ENCODE data around the gene ERICH4. TPM values are rescaled to one million over a fixed set of nuclear protein-coding genes. Genes with fewer than 3 reads are reported as not detected.
A peak's percentile ranks its signal among the peaks of the same experiment; 100 is the strongest.

The ERICH4 gene
- polyA plus RNA-seq, 1 of the 3 experiments (the other 2 are of a cell fraction) = not detected

DNA sequence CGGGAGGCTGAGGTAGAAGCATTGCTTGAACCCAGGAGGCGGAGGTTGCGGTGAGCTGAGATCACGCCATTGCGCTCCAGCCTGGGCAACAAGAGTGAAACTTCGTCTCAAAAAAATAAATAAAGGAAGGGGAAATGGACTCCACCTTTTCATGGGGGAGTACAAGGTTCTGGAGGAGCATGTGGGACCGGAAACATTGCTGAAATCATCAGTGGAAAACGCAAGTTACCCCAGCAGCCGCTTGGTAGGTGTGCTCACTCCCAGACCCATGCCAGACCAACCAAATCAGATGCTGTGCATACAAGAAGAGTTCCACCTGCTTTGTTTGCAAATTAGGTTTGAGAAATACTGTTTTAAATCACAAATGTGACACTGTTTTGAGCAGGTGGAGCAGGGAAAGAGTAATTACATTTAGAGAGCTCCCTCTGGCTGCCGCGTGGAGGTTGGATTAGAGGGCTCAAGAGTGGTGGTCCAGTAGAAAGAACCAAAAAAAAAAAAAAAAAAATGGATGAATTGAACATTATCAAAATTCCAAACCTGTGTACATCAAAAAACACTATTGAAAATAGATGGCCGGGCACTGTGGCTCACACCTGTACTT is 4.9 kb downstream of the ERICH4 start (continued):
- TF ChIP-seq, protein P1, sequence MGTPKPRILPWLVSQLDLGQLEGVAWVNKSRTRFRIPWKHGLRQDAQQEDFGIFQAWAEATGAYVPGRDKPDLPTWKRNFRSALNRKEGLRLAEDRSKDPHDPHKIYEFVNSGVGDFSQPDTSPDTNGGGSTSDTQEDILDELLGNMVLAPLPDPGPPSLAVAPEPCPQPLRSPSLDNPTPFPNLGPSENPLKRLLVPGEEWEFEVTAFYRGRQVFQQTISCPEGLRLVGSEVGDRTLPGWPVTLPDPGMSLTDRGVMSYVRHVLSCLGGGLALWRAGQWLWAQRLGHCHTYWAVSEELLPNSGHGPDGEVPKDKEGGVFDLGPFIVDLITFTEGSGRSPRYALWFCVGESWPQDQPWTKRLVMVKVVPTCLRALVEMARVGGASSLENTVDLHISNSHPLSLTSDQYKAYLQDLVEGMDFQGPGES (IDR thresholded peaks at IDR 0.05; ENCODE audit: low read depth, low read length) = no peak
- TF ChIP-seq MXI1 (IDR thresholded peaks at IDR 0.05; ENCODE audit: low read depth, low read length) = no peak
- TF ChIP-seq NFIC (IDR thresholded peaks at IDR 0.05; ENCODE audit: borderline replicate concordance) = no peak
- TF ChIP-seq EZH2phosphoT487 (IDR thresholded peaks at IDR 0.05; ENCODE audit: borderline replicate concordance, low read depth) = no peak
- TF ChIP-seq, protein P2, sequence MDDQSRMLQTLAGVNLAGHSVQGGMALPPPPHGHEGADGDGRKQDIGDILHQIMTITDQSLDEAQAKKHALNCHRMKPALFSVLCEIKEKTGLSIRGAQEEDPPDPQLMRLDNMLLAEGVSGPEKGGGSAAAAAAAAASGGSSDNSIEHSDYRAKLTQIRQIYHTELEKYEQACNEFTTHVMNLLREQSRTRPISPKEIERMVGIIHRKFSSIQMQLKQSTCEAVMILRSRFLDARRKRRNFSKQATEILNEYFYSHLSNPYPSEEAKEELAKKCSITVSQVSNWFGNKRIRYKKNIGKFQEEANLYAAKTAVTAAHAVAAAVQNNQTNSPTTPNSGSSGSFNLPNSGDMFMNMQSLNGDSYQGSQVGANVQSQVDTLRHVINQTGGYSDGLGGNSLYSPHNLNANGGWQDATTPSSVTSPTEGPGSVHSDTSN (IDR thresholded peaks at IDR 0.05) = no peak
- TF ChIP-seq, protein P3, sequence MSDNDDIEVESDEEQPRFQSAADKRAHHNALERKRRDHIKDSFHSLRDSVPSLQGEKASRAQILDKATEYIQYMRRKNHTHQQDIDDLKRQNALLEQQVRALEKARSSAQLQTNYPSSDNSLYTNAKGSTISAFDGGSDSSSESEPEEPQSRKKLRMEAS (IDR thresholded peaks at IDR 0.05; ENCODE audit: low read depth) = no peak

DNA sequence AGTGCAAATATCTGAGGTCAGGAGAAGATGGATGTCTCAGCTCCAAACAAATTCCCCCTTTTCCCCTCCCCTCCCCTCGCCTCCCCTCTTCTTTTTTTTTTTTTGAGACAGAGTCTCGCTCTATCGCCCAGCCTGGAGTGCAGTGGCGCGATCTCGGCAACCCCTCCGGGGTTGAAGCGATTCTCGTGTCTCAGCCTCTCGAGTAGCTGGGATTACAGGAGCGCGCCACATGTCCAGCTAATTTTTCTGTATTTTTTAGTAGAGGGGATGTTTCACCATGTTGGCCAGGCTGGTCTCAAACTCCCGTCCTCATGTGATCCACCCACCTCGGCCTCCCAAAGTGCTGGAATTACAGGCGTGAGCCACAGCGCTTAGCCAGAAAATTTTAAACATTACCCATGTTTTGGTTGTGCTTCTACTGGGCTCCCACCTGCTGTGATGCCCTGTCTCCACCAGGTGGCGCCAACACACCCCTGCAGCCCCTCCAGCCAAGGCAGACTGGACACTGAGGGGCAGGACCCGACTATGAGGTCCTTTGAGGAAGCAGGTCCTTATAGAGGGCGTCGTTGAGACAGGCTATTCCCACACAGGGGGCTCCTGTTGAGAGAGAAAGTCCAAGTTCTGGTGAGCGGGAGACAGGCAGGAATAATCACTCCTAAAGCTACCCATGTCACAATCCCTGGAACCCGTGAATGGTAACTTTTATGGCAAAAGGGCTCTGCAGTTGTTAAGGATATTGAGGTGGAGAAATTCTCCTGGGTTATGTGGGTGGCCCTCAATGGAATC is 6.3 kb downstream of the ERICH4 start:
- CTCF ChIA-PET = interaction anchor here (0.5 to 6.6 kb wide), 35 partner anchors 8 to 400 kb away, joined by 3 to 184 read pairs (median 4); partner anchors contain the start of genes B3GNT8, B9D2, CEACAM21 and DMAC2
- H2AFZ ChIP-seq (ENCODE audit: low read depth) = peak overlapping the region; percentile 71; the same call in 1 of the 2 replicates
- no peaks in the 10 kb centered on the region for H3K9me2 ChIP-seq
- WGBS (ENCODE audit: low lambda C conversion rate) = 3% methylated on average over 19 of the region's 22 CpGs
- H3K9me3 ChIP-seq = no peaks in the 10 kb centered on the region
- POLR2A ChIA-PET = interaction anchor here (0.9 to 1.2 kb wide), 2 partner anchors 10 to 114 kb away, joined by 3 read pairs; partner anchors contain the start of gene DMAC2
- H3K36me3 ChIP-seq (replicated peaks in 1 of 2; ENCODE audit: control insufficient read depth in 1 of 2, insufficient read depth in 2 of 2, low read length in 1 of 2) = no peaks in the 10 kb centered on the region
- DNase-seq = peak; percentile 89
- H3F3A ChIP-seq (replicated peaks; ENCODE audit: insufficient read depth) = no peaks in the 10 kb centered on the region
- TF ChIP-seq, protein P3 (IDR thresholded peaks at IDR 0.05; ENCODE audit: low read depth) = no peak
- TF ChIP-seq EZH2phosphoT487 (IDR thresholded peaks at IDR 0.05; ENCODE audit: borderline replicate concordance, low read depth) (no peak), GABPA (IDR thresholded peaks at IDR 0.05; ENCODE audit: low read depth) (no peak), POLR2AphosphoS5 (IDR thresholded peaks at IDR 0.05; ENCODE audit: low read depth, low read length) (no peak), MEF2A (IDR thresholded peaks at IDR 0.05; ENCODE audit: borderline replicate concordance, low read depth) (no peak), FOSL2 (IDR thresholded peaks at IDR 0.05; ENCODE audit: borderline replicate concordance, low read depth) (no peak), RAD21 (IDR thresholded peaks at IDR 0.05; ENCODE audit: low read length) (peak; percentile 79), CHD2 (IDR thresholded peaks at IDR 0.05; ENCODE audit: low read length, partially characterized antibody) (no peak), RXRA (IDR thresholded peaks at IDR 0.05; ENCODE audit: borderline replicate concordance, low read depth) (no peak), SMC3 (IDR thresholded peaks at IDR 0.05; ENCODE audit: low read depth, low read length) (peak; percentile 95)
- TF ChIP-seq, protein P4, sequence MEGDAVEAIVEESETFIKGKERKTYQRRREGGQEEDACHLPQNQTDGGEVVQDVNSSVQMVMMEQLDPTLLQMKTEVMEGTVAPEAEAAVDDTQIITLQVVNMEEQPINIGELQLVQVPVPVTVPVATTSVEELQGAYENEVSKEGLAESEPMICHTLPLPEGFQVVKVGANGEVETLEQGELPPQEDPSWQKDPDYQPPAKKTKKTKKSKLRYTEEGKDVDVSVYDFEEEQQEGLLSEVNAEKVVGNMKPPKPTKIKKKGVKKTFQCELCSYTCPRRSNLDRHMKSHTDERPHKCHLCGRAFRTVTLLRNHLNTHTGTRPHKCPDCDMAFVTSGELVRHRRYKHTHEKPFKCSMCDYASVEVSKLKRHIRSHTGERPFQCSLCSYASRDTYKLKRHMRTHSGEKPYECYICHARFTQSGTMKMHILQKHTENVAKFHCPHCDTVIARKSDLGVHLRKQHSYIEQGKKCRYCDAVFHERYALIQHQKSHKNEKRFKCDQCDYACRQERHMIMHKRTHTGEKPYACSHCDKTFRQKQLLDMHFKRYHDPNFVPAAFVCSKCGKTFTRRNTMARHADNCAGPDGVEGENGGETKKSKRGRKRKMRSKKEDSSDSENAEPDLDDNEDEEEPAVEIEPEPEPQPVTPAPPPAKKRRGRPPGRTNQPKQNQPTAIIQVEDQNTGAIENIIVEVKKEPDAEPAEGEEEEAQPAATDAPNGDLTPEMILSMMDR (IDR thresholded peaks at IDR 0.05) = peak; percentile 98
- TF ChIP-seq, protein P5, sequence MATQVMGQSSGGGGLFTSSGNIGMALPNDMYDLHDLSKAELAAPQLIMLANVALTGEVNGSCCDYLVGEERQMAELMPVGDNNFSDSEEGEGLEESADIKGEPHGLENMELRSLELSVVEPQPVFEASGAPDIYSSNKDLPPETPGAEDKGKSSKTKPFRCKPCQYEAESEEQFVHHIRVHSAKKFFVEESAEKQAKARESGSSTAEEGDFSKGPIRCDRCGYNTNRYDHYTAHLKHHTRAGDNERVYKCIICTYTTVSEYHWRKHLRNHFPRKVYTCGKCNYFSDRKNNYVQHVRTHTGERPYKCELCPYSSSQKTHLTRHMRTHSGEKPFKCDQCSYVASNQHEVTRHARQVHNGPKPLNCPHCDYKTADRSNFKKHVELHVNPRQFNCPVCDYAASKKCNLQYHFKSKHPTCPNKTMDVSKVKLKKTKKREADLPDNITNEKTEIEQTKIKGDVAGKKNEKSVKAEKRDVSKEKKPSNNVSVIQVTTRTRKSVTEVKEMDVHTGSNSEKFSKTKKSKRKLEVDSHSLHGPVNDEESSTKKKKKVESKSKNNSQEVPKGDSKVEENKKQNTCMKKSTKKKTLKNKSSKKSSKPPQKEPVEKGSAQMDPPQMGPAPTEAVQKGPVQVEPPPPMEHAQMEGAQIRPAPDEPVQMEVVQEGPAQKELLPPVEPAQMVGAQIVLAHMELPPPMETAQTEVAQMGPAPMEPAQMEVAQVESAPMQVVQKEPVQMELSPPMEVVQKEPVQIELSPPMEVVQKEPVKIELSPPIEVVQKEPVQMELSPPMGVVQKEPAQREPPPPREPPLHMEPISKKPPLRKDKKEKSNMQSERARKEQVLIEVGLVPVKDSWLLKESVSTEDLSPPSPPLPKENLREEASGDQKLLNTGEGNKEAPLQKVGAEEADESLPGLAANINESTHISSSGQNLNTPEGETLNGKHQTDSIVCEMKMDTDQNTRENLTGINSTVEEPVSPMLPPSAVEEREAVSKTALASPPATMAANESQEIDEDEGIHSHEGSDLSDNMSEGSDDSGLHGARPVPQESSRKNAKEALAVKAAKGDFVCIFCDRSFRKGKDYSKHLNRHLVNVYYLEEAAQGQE (IDR thresholded peaks at IDR 0.05; ENCODE audit: low read depth, low read length) = no peak
- no peak overlapping the region for H3K27ac ChIP-seq (ENCODE audit: low read depth in 2 of 2, low read length in 1 of 2)
- H3K79me2 ChIP-seq (ENCODE audit: insufficient read depth) = no peaks in the 10 kb centered on the region
- peak overlapping the region in 1 of 2 experiments; percentile 46; a peak in 1 of 4 replicates for H3K4me3 ChIP-seq (ENCODE audit: low read depth in 2 of 2, low read length in 1 of 2)
- H3K4me2 ChIP-seq = peak overlapping the region; percentile 59; the same call in 1 of the 2 replicates
- no peak overlapping the region for H3K9ac ChIP-seq
- H3K4me1 ChIP-seq (ENCODE audit: control insufficient read depth in 1 of 2, insufficient read depth in 2 of 2, low read depth in 1 of 2, low read length in 1 of 2) = no peaks in the 10 kb centered on the region
- peaks cover 80% of the 10 kb centered on the region for H3K27me3 ChIP-seq (ENCODE audit: insufficient read depth)
- H4K20me1 ChIP-seq (ENCODE audit: insufficient read depth) = no peaks in the 10 kb centered on the region

Data from SK-N-SH (cell line).